ENCODE data around the gene BCAT1. TPM values are rescaled to one million over a fixed set of nuclear protein-coding genes. Genes with fewer than 3 reads are reported as not detected.

Gene BCAT1, protein sequence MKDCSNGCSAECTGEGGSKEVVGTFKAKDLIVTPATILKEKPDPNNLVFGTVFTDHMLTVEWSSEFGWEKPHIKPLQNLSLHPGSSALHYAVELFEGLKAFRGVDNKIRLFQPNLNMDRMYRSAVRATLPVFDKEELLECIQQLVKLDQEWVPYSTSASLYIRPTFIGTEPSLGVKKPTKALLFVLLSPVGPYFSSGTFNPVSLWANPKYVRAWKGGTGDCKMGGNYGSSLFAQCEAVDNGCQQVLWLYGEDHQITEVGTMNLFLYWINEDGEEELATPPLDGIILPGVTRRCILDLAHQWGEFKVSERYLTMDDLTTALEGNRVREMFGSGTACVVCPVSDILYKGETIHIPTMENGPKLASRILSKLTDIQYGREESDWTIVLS
- total RNA-seq = 10 to 100 TPM; 21.3 to 68.8 TPM

- no peaks in the 10 kb centered on the region for H3K9me3 Mint-ChIP-seq
- peaks cover 6% of the 10 kb centered on the region for H3K36me3 Mint-ChIP-seq (ENCODE audit: low read depth)
- H3K4me3 Mint-ChIP-seq = peak within 1 kb of the TSS; percentile 92
- peak within 1 kb of the TSS; percentile 87 for H3K27ac Mint-ChIP-seq
- peaks cover 25% of the 10 kb centered on the region for H3K4me1 Mint-ChIP-seq
- H3K27me3 Mint-ChIP-seq = peaks cover 56% of the 10 kb centered on the region
- ATAC-seq (replicated peaks) = peak; percentile 47
Observed at GRCh38 chr12:24948757-24949722, at the start of gene BCAT1. Gene BCAT1 (minus strand): TSS chr12:24949101. CDS start chr12:24948932, 169 bp downstream.

- H3K36me3 Mint-ChIP-seq (ENCODE audit: low read depth) = no peaks in the 10 kb centered on the region
- H3K4me1 Mint-ChIP-seq = peaks cover 5% of the 10 kb centered on the region
- no peaks in the 10 kb centered on the region for H3K27me3 Mint-ChIP-seq
- H3K9me3 Mint-ChIP-seq = no peaks in the 10 kb centered on the region
- no peak overlapping the region for H3K4me3 Mint-ChIP-seq
- H3K27ac Mint-ChIP-seq = peak overlapping the region; percentile 16
- peak; percentile 89 for ATAC-seq (replicated peaks)
Observed at GRCh38 chr12:24997970-24998582, 49.2 kb upstream of the BCAT1 start.

DNA sequence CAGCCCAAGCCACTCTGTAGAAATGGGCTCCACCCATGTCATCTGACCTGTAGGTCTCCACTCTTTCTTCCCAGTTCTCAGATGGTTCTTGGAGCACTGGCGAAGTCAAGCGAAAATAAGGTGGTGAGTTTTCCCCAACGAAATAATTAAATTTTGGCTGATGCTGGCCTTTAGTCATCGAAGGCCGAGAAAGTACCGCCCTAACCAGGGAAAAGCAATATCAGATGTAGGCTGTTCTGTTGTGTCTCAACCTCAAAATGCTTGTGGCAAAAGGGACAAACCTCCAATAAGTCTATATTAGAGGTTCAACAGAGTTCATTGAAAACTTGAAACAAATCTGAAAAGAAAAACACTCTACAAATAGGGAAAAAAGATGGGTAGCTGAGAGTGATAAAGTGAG, 48.6 kb upstream of the BCAT1 start:
- H3K27ac Mint-ChIP-seq = peak overlapping the region; percentile 16
- H3K36me3 Mint-ChIP-seq (ENCODE audit: low read depth) = no peaks in the 10 kb centered on the region
- no peaks in the 10 kb centered on the region for H3K9me3 Mint-ChIP-seq
- H3K27me3 Mint-ChIP-seq = no peaks in the 10 kb centered on the region
- no peak overlapping the region for H3K4me3 Mint-ChIP-seq
- peak; percentile 45 for ATAC-seq (replicated peaks)
- peaks cover 5% of the 10 kb centered on the region for H3K4me1 Mint-ChIP-seq

DNA sequence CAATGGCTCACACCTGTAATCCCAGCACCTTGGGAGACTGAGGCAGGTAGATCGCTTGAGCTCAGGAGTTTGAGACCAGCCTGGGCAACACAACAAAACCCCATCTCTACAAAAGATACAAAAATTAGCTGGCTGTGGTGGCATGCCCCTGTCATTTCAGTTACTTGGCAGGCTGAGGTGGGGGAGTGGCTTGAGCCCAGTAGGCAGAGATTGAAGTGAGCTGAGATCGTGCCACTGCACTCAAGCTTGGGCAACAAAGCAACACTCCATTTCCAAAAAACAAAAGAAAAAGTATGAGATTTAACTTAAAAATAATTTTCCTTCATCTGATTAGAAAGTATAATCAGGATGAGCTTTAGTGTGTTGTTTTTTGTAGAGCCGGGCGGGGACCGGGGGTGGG, 47.9 kb upstream of the BCAT1 start:
- Mint-ChIP-seq H3K27ac (no peak overlapping the region), H3K4me3 (no peak overlapping the region), H3K4me1 (peaks cover 5% of the 10 kb centered on the region), H3K36me3 (ENCODE audit: low read depth) (no peaks in the 10 kb centered on the region), H3K9me3 (no peaks in the 10 kb centered on the region), H3K27me3 (no peaks in the 10 kb centered on the region)
- no peak for ATAC-seq (replicated peaks)

DNA sequence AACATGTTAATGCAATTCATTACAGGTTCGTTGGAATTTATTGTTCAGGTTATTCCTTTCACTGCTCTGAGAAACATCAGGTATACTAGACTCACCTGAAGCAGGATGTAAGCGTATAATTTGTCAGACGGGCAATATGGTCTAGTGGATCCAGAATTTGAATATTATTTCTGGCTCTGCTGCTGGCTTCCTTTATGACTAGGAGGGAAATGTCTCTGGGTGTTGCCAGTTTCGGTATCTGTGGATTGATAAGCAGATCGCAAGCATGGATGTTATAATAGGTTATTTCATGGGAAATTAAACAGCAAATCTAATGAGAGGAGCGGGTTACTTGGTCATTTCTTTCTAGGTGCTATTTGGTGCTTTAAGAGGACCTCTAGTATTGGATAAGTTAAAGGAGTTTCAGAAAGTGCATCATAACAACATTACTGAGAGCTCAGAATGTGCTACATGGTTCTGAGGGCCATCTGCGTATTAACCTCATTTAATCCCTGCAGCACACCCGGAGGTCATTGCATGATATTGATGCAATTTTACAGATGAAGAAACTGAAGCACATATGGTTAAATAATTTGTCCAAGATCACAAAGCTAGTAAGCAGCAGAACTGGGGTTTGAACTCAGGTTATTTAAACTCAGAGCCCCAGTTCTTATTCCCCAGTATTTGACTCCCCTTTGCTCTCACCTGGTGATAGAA, 47.3 kb upstream of the BCAT1 start:
- Mint-ChIP-seq H3K4me3 (no peak overlapping the region), H3K27me3 (no peaks in the 10 kb centered on the region), H3K9me3 (no peaks in the 10 kb centered on the region), H3K27ac (no peak overlapping the region), H3K4me1 (peaks cover 5% of the 10 kb centered on the region), H3K36me3 (ENCODE audit: low read depth) (no peaks in the 10 kb centered on the region)
- ATAC-seq (replicated peaks) = no peak

DNA sequence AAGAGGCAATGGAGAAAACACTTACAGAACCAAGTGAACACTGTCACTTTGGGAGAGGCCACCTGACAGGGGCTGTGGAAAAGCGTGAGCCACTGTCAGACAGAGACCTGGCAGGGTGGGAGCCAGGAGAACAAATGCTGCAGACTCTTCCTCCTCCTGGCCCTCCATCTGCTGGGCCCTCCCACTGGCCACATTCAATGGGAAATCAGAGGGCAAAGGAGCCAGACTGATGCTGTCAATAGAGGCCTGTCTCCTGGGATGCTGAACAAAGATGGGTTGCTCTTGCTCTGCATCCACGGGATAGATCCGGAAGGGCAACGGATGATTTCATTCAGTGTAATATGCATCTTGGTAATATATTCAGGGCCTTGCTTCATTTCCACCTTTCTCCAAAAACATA, 44.9 kb upstream of the BCAT1 start:
- ATAC-seq (replicated peaks) = no peak
- Mint-ChIP-seq H3K36me3 (ENCODE audit: low read depth) (no peaks in the 10 kb centered on the region), H3K9me3 (no peaks in the 10 kb centered on the region), H3K4me3 (no peak overlapping the region), H3K27me3 (no peaks in the 10 kb centered on the region), H3K27ac (no peak overlapping the region), H3K4me1 (peaks cover 5% of the 10 kb centered on the region)

- Mint-ChIP-seq H3K4me1 (no peaks in the 10 kb centered on the region), H3K27ac (no peak overlapping the region), H3K27me3 (peaks cover 4% of the 10 kb centered on the region), H3K36me3 (ENCODE audit: low read depth) (no peaks in the 10 kb centered on the region), H3K9me3 (no peaks in the 10 kb centered on the region), H3K4me3 (no peak overlapping the region)
- ATAC-seq (replicated peaks) = peak; percentile 78
Observed at GRCh38 chr12:24991209-24992049, 42.5 kb upstream of the BCAT1 start.

GRCh38 chr12:24989216-24989615, 40.3 kb upstream of the BCAT1 start:
- no peaks in the 10 kb centered on the region for H3K4me1 Mint-ChIP-seq
- no peaks in the 10 kb centered on the region for H3K9me3 Mint-ChIP-seq
- H3K27me3 Mint-ChIP-seq = peaks cover 4% of the 10 kb centered on the region
- H3K27ac Mint-ChIP-seq = no peak overlapping the region
- no peaks in the 10 kb centered on the region for H3K36me3 Mint-ChIP-seq (ENCODE audit: low read depth)
- H3K4me3 Mint-ChIP-seq = no peak overlapping the region
- ATAC-seq (replicated peaks) = no peak

GRCh38 chr12:24982250-24982649, 33.3 kb upstream of the BCAT1 start:
- no peak for ATAC-seq (replicated peaks)
- no peak overlapping the region for H3K27ac Mint-ChIP-seq
- H3K4me1 Mint-ChIP-seq = no peaks in the 10 kb centered on the region
- peaks cover 5% of the 10 kb centered on the region for H3K9me3 Mint-ChIP-seq
- H3K36me3 Mint-ChIP-seq (ENCODE audit: low read depth) = no peaks in the 10 kb centered on the region
- H3K4me3 Mint-ChIP-seq = no peak overlapping the region
- H3K27me3 Mint-ChIP-seq = no peaks in the 10 kb centered on the region

DNA sequence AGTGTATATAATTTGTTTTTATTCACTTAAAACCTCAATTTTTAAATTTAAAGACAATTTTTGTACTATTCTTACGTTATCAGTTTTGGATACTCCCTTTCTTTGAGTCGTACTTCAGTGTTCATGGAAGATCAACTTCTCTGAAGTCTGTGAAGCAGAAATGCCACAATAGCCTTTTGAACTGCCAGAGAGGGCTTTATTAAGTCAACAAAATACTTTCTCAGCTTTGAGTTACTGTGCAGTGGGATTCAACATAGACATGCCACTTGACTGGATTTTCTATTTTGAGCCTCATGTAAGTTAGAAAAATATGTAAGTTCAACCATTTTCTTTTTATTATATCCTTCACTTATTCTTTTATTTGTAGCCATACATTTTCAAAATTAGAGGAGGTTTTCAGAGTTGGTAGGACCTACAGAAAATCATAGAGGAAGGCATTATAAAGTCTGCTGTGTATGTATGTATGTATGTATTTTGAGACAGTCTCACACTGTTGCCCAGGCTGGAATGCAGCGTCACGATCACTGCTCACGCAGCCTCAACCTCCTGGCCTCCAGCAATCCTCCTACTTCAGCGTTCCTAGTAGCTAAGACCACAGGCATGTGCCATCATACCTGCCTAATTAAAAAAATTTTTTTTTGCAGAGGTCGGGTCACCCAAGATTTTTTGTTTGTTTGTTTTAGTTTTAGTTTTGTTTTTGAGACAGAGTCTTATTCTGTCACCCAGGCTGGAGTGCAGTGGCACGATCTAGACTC, 31.3 kb upstream of the BCAT1 start:
- peaks cover 5% of the 10 kb centered on the region for H3K9me3 Mint-ChIP-seq
- peaks cover 4% of the 10 kb centered on the region for H3K27me3 Mint-ChIP-seq
- no peak overlapping the region for H3K27ac Mint-ChIP-seq
- H3K4me1 Mint-ChIP-seq = no peaks in the 10 kb centered on the region
- no peaks in the 10 kb centered on the region for H3K36me3 Mint-ChIP-seq (ENCODE audit: low read depth)
- no peak overlapping the region for H3K4me3 Mint-ChIP-seq
- no peak for ATAC-seq (replicated peaks)

GRCh38 chr12:24979329-24979728, 30.4 kb upstream of the BCAT1 start:
- ATAC-seq (replicated peaks) = no peak
- no peaks in the 10 kb centered on the region for H3K36me3 Mint-ChIP-seq (ENCODE audit: low read depth)

DNA sequence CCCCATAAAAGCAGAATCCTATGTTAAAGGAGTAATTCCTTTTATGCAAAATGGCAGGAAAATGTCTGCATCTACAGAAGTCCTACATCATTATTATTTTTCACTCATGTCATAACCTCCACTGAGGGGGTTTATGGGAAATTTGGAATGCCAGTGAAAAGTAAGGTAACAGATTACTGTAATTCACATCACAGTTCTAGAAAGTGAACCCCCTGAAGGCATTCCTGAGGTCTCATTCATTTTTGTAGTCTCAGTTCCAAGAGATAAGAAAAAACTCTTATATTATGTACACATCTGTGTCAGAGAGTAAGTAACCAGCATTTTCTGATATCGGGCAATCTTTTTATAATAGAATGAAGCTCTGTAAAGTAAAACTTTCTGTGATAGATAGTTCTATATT, 28.8 kb upstream of the BCAT1 start:
- Mint-ChIP-seq H3K27ac (no peak overlapping the region), H3K9me3 (peaks cover 5% of the 10 kb centered on the region), H3K27me3 (peaks cover 10% of the 10 kb centered on the region), H3K36me3 (ENCODE audit: low read depth) (no peaks in the 10 kb centered on the region), H3K4me3 (no peak overlapping the region), H3K4me1 (no peaks in the 10 kb centered on the region)
- no peak for ATAC-seq (replicated peaks)

More at GRCh38 chr12:24979329-24979728, 30.4 kb upstream of the BCAT1 start:
- H3K4me3 Mint-ChIP-seq = no peak overlapping the region
- no peaks in the 10 kb centered on the region for H3K4me1 Mint-ChIP-seq
- H3K27me3 Mint-ChIP-seq = peaks cover 4% of the 10 kb centered on the region
- no peak overlapping the region for H3K27ac Mint-ChIP-seq
- peaks cover 5% of the 10 kb centered on the region for H3K9me3 Mint-ChIP-seq

- H3K36me3 Mint-ChIP-seq (ENCODE audit: low read depth) = no peaks in the 10 kb centered on the region
- H3K9me3 Mint-ChIP-seq = no peaks in the 10 kb centered on the region
- ATAC-seq (replicated peaks) = no peak
- H3K27me3 Mint-ChIP-seq = peaks cover 10% of the 10 kb centered on the region
- H3K4me1 Mint-ChIP-seq = no peaks in the 10 kb centered on the region
- no peak overlapping the region for H3K4me3 Mint-ChIP-seq
- no peak overlapping the region for H3K27ac Mint-ChIP-seq
Observed at GRCh38 chr12:24977060-24977459, 28.2 kb upstream of the BCAT1 start.
